NCI-H345 treated with DMSO at 0.1 percent for 48 hours (cell line): ENCODE data around the gene FHIT.
"Not testable (repeated sequence)": the region's sequence is repeated elsewhere in the genome, so short reads cannot be mapped to it uniquely, and the experiment has no call there.

Experiments used
- DNase-seq: peaks from one replicate; lab custom pipeline; 2025; ENCODE audit not compliant: unreplicated experiment; lab: John Stamatoyannopoulos, UW

FHIT gene

DNA sequence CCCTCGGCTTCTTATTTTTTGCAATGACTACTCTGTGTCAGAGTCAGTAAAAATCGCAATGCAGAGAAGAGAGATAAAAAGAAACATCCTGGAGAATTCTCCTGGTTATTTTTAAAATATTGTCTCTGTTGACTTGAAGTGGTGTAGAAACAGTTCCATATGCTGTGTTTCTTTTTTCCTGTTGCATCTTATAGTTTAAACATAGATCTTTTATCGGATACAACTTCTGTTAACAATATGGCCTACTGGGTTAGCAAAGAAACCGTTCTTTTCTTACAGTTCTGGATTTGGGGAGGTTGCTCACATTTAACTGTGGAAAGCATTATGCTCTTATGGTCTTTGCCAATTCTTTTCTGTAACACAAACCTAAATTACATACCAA lies 1432.3 kb downstream of the FHIT start:
- DNase-seq, result no peak

DNA sequence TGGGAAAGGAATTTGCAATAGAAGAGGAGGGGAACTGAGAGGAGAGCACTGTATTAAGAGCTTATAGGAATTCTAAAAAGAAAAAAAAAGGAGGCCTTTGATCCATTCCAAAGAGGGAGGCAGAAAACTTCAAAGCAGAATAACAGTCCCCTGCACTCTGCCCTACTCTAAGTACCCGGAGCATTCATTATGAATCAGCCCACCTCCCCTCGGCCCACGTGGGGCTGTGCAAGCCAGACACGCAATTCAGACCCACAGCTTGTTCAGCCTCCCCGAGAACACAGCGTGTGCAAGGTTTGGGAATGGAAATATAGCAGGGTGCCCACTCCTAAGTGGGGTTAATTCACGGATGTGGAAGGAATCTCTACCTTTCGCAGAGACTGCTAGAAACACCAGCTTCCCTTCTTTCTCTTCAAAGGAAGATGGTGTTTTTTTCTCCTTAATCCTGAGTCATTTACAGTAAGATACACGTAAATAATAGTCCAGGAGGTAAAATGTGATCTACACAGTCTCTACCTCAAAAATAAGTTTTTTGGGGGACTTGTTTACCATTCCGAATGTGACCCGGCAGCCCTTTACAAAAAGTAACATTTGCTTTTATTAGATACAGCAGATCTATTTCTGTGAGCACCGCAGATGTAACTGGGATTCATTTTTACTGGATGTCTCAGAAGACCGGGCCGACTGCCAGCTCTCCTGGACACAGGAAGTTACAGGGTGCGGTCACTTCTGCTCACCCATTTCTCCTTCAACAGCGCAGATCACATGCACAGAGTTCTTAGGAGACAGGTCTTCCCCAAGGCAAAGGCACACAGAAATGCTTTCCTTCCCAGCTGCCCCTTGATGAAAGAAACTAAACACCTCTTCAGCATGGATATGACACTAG lies 1433.0 kb downstream of the FHIT start:
- no peak for DNase-seq

DNA sequence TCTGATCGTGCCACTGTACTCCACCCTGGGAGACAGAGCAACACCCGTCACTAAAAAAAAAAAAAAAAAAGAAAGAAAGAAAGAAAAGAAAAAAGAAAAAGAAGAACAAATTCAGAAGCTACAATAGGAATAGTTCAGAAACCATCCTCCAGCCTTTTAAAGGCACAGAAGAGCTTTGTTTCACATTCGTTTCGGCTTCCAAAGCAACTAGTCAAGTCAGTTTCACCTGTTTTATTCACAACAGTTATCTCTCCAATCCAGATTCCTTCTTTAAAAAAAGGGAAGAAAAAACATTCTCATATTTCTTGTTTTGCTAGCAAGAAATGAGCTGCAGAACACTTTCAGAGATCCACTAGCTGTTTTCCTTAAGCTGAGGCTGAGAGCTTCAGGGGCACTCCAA lies 1433.7 kb downstream of the FHIT start:
- DNase-seq, result no peak

DNA sequence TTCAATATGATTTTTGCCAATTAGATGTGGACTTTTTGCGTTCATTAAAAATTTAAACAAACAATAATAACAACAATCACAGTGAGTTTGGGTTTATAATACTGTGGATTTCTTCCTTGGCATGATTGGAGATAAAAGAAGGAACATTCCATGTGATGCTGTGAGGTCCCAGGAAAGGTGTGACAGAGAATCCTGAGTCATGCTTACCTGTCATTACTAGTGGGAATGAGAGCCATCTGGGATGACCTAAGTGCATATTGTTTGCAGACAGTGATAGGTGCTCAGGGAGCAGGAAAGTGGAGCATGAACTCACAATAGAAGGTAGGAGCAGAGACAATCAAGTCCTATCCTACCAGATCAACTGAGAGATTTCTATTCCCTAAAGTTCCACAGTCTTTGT lies 1434.9 kb downstream of the FHIT start:
- DNase-seq, result no peak

DNA sequence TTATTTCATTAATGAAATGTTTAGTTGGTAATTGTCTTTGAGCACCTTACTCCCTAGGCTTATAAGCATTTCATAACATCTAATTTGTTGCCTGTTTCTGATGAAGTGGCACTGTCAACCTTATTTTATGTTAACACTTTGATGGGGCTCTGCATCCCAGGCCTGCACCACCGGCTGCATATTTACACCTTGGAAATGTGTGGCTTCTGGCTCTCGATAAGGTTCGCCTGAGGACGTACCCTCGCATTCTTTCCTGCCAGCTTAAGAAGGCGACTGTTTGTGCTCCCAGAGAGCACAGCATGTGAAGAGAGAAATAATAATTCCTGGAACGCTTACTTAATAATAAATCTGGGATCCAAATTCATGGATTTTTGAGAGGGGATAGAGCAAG lies 1438.1 kb downstream of the FHIT start:
- DNase-seq, result no peak

DNA sequence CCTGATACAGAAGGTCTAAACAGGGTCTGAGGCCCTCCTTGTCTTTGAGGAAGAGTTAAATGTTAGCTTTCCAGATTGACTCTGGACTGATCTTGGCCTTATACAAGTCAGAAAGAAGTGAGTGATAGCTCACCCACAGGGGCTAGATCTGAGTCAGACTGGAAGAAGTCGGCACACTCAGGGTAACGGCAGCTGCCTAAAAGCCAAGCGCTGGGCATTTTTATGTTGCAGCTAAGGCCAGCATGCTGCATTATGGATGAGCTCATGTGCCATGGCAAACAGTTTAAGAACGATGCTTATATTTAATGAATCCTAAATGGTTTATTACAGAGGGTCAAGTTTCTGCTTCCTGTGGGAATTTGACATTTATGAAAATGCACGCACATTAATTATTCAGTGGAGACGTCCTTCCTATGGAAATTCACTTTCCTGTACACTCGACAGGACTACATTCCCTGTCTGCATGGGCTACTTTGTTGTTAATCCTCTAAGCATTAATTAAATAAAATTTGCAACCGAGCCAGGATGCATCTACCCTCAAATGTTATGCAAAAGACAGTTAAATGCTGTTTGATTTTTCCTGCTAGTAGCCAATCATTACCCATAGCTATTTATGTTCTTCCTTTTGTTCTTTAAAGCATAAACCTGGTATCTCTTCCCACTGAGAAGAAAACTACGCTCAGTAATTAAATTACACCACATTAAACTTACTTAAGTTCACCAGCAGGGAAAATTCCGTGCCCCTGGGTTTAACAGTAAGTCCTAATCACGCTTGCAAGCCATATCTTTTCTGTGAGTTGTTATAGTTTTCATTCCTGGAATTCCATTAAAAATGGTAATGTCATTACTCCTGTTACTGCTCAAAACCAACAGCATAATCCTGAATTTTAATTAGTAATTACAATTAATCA lies 1438.8 kb downstream of the FHIT start:
- no peak for DNase-seq

DNA sequence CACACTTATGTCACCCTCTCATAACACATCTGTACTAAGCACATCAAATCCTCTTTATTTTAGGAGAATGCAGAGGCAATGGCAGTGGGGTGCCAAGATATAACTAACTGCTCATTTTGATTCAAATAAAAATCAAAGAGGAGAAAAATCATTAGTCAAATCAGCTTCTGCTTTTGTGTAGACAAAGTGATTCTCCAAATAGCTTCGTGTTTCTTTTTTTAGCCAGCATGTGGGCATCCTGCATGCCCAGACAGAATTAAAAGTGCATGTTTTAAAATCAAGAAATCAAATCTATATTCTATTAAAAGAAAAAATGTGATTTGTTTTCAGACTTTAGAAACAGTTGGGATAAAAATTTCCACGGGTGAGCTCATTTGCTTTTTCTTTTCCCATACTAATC lies 1440.1 kb downstream of the FHIT start:
- no peak for DNase-seq

DNA sequence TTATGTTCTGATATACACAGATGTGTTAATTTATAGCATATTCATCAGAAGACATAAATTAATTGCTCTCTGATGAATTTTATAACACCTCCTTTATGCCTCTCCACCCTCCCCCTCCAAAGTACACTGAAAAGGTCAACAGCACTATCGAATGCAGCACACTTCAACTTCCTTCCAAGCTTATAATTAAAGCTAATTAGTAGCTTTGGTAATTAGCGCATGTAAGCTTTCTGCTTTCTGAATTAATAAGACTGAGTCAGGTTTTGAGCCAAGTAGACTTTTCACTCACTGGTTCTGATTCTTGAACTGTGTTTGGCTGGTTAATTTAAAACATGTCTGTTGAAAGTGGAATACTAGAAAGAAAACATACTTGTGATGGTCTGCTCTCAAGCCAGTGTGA lies 1440.6 kb downstream of the FHIT start:
- DNase-seq, result no peak

DNA sequence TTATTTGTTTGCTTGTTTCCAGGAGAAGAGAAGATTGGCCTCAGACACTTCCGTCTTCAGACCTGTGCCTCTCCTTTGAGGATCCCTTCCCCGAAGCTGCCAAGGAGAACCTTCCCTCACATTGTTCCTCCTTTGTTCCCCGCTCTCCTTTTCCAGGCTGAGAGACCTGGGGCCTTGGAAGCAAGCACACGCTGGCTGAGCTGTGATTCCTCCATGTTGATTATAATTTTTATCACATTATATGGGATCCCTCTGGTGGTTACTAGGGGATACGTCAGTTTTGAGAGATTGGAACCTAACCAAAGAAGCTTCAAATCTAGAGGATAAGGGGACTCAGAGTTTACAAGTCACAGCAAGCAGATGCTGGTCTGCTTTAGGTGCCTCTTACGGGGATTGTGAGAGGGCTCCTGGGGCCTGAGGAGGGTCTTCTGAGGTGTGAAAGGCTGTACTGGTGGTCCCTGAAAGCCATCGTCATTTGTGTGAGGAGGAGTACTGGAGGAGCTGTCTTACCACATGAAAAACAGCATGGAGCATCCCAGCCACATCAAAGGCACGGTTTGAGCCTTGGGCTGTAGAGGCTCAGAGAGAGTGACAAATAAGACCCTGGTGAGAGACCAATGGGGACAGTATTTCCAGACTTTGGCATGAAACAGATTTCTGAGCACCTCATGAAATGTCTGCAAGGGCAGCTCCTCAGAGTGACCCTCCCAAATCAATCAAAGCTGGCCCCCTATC lies 1441.4 kb downstream of the FHIT start:
- no peak for DNase-seq

DNA sequence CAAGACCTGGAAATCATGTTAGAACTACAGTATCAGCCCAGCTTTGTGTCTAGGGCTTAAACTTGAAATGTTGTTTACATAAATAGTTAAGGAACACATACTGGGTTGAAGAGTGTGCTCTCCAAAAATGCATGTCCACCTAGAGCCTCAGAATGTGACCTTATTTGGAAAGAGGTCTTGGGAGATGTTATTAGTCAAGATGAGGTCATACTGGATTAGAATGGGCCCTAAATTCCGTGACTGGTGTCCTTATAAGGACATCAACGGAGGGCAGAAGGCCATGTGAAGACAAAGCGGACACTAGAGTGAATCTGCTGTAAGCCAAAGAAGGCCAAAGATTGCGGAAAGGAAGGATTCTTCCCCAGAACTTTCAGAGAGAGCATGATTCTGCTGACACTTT lies 1442.2 kb downstream of the FHIT start:
- no peak for DNase-seq

DNA sequence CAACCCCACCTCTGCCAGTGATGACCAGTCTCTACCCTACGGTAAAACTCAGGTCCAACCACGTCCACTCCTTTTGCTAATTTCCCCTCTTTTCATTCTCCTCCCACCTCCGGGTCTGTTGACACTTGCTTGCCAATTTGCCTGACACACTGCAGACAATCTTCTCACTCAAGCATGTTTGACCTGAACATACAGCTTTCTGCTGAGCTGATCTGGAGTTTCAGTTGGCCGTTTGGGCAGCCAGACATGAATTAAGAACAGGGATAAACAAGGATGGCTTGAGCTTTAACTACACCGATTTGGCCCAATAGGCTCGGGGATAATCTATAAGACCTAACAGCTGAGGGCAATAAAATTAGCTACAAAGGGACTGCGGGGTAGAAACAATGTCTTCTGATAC lies 1442.8 kb downstream of the FHIT start:
- DNase-seq, result no peak

DNA sequence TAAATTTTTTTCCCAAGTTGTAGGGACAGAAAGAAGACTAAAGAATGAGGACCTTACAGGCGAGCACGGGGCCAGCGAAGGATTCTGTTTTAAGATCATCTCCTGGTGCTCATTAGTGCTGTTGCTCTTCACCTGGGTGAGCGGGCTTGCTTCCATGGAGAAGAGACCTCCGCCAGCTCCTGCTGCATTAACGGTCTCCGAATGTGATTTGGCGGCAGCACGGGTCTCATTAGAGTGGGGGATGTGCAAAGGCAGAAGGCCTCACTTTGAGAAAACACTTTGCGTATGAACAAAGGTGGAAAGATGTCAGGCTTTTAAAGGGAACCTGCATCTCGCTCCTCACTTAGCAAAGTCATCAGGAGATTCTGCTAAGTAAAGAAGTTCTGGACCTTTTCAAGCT lies 1448.0 kb downstream of the FHIT start:
- DNase-seq, result no peak

DNA sequence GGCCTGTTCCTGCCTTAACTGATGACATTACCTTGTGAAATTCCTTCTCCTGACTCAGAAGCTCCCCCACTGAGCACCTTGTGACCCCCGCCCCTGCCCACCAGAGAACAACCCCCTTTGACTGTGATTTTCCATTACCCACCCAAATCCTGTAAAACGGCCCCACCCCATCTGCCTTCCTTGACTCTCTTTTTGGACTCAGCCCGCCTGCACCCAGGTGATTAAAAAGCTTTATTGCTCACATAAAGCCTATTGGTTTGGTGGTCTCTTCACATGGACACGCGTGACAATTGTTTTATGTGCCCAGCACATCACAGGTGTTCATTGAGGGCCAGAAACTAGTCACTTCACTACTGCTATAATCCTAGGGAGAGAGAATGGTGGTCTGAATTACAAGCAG lies 1448.8 kb downstream of the FHIT start:
- DNase-seq, result not testable (repeated sequence)

DNA sequence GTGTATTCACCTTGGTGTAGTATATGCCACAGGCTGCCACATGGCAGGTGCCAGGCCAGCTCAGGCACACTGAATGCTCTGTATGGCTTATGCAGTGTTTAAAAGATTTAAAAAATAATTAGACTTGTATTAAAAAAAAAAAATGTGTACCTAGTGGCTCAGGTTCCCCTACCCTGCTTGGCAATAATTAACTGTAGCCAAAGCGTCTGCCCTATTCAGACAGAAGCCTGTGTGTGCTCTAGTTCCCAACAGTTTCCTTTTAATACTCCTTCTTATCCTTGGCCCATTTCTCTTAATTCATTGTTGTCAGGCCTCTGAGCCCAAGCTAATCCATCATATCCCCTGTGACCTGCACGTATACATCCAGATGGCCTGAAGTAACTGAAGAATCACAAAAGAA lies 1449.2 kb downstream of the FHIT start:
- no peak for DNase-seq

DNA sequence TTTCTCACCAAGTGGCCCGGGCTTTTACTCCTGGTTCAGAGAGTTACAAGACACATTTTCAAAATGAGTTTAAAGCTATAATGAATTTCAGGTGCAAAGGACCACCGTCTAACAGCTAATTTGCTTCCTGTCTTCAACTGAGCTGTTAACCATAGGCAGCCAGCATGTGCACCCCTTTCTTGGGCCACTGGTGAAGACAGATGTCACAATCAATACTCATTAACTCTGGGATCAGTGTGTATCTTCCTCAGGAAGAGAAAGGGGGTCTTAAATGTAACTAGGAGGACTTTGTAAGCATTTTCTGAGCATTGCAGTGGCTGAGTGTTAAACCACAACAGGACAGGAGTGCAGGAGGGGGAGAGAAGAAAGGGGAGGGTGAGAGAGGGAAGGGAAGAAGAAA lies 1450.8 kb downstream of the FHIT start:
- DNase-seq, result no peak

DNA sequence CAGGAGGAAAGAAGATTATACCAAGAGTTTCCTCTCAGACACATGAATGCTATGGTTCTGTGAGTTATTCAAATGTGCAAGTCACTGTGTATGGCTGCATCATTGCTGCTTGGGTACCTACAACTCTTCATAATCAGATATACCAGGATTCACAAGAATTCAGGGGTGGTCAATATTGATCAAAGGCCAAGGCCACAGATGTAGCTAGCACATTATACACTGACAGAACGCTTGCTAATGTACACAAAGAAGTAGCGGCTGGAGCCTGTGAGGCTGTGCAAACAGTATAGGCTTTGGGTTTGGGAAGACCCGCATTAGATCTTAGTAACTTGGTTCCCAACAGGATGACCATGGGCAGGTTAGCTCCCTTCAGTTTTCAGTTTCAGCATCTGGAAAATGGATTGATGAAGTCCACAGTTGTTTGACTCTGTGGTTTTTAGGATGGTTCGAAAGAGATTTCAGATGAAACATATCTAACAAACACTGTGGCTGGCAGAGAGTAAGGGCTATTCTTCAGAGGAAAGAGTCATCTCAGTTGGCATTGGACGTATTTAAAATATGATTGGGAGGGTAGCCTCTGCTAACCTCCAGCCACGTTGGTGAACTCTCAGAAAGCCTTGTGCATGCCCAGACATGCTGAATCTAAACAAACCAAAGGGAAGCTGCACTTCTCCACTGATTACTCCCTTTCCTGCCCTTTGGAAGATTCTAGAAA lies 1452.7 kb downstream of the FHIT start:
- DNase-seq, result no peak

DNA sequence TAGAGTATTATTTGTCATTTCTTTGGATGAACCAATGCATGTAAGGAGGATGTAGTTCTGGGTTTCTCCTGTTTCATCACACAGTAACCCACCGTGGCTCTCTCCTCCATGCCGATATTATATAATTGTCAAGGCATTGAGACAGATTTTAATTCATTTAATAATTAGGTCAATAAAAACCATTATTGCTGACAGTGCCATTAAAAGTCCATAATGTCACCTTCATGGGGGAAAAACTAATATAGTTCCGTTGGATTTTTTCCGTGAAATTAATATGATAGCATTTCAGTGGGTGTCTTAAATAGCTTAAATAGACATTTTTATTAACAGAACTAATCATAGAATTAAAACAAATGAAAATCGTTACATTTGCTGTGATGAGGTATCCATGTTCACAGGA lies 1453.7 kb downstream of the FHIT start:
- DNase-seq, result no peak

DNA sequence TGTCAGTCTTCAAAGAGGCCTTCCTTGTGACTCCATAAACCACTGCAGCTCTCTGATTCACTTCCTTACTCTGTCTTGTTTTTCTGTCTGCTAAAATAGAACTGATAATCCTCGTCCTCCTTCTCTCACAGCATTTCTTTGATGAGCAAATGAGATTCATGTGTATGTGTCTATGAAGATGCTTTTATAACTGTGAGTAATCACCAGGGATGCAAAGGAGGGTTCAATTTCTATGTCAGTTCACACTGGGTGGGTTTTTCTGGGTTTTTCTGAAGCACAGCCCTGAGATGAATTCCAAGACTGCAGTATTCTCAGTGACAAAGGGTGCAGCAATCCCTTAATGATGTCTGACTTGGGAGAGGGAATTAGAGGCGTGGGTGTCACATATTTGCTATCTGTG lies 1454.8 kb downstream of the FHIT start:
- no peak for DNase-seq

DNA sequence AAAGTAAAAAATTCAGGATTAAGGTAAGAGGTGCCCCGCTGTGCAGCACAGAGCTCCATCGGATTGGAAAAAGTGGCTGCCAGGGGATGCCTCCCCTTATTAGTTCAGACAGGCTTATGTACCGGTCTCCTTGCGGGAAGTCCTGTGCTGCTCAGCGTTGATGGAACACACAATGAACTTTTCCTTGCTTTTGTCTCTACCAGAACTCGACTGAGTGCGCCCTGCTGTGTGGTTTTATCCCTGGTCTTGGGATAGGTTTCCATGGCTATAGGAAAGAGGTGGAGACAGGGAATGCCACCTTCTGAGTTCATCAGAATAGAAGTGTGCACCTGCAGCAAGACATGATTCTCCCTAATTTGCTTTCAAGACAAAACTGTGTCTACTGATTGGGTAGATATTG lies 1455.5 kb downstream of the FHIT start:
- no peak for DNase-seq

DNA sequence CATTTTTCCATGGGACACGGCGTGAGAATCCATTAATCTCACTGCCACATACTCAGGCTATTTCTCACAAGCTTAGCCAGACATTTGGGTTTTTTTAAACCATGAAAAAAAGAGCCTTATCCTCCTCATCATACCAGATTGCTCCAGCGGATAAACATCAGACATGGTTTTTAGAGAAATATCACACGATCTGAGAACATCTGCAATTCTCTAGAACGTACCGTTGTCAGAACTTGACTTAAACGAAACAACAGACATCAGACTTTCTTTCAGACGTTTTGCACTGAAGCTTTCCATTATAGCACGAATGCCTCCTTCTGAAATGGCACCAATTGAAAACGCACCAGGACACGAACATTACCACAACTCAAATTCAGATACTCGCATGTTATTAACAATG lies 1457.3 kb downstream of the FHIT start:
- DNase-seq, result no peak

DNA sequence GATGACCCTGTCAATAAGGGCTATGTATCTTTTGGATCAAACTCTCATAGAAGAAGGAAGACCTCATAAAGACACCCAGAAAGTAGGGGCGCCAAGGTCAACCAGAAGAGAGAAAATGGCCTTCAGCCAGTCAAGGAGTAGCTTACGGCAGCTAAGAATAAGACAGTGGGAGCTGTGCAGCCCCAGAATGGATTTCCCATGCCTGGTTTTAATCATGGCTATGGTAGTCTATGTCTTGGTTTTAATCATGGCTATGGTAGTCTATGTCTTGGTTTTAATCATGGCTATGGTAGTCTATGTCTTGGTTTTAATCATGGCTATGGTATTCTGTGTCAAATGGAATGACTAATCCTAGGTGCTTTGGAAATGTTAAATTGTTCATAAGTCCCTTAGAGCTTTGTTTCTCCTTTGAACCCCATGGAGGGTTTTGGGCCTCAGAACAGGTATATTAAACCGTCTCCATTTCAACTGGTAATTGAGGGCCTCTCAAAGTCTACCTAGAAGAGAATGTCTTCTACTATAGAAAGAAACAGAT lies 1459.4 kb downstream of the FHIT start:
- no peak for DNase-seq
